ENCODE measurements around the gene CREB3. TPM values are rescaled to one million over a fixed set of nuclear protein-coding genes. Genes with fewer than 3 reads are reported as not detected.

The CREB3 gene
- polyA plus RNA-seq, 1 donor from 2014 or later = 88.4 TPM

DNA sequence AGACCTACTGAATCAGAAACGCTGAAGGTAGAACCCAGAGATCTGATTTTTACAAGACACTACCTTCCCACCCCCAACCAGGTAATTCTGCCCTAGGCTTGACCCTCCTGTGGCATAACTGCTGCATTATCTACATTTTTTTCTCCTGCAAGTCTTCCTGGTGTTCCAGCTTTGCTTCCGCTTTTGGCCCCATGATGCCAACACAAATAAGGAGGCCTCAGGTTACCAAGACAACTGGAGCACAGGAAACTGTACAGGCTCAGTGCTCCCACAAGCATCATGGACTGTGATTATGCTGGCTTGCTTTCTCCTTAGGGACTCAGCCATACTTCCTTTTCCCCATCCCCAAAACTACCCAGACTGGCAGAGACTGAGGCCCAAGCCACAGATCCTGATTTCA is 28.2 kb downstream of the CREB3 start:
- Histone ChIP-seq H3K36me3 (ENCODE audit: insufficient read depth, low read length) (no peaks in the 10 kb centered on the region), H3K9me3 (ENCODE audit: low read length) (no peaks in the 10 kb centered on the region), H3K79me2 (replicated peaks; ENCODE audit: insufficient read depth, low read length) (no peaks in the 10 kb centered on the region), H3K27me3 (ENCODE audit: insufficient read depth, low read depth, low read length) (no peaks in the 10 kb centered on the region), H3K4me3 (ENCODE audit: low read length) (no peak overlapping the region), H3K9ac (ENCODE audit: low read length) (no peak overlapping the region), H3K4me2 (ENCODE audit: low read length) (no peak overlapping the region), H2AFZ (ENCODE audit: low read depth, low read length) (no peak overlapping the region), H3K9me2 (ENCODE audit: insufficient read depth, low read length) (no peaks in the 10 kb centered on the region), H3K27ac (ENCODE audit: low read length) (no peak overlapping the region), H3F3A (ENCODE audit: insufficient read depth, low read length, poor library complexity, severe bottlenecking) (no peaks in the 10 kb centered on the region), H4K20me1 (ENCODE audit: insufficient read depth) (no peaks in the 10 kb centered on the region)
- no peak for TF ChIP-seq SMC3 (conservative IDR thresholded peaks at IDR 0.05; ENCODE audit: poor library complexity)
- TF ChIP-seq EP300 (conservative IDR thresholded peaks at IDR 0.05; ENCODE audit: poor library complexity, severe bottlenecking) = no peak
- TF ChIP-seq POLR2AphosphoS5 (IDR thresholded peaks at IDR 0.05) = no peak
- no peak for TF ChIP-seq EZH2 (IDR thresholded peaks at IDR 0.05; ENCODE audit: borderline replicate concordance, insufficient read depth, low read length, poor library complexity, severe bottlenecking)
- TF ChIP-seq, protein P1, sequence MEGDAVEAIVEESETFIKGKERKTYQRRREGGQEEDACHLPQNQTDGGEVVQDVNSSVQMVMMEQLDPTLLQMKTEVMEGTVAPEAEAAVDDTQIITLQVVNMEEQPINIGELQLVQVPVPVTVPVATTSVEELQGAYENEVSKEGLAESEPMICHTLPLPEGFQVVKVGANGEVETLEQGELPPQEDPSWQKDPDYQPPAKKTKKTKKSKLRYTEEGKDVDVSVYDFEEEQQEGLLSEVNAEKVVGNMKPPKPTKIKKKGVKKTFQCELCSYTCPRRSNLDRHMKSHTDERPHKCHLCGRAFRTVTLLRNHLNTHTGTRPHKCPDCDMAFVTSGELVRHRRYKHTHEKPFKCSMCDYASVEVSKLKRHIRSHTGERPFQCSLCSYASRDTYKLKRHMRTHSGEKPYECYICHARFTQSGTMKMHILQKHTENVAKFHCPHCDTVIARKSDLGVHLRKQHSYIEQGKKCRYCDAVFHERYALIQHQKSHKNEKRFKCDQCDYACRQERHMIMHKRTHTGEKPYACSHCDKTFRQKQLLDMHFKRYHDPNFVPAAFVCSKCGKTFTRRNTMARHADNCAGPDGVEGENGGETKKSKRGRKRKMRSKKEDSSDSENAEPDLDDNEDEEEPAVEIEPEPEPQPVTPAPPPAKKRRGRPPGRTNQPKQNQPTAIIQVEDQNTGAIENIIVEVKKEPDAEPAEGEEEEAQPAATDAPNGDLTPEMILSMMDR (IDR thresholded peaks at IDR 0.05; ENCODE audit: poor library complexity, severe bottlenecking) = no peak
- TF ChIP-seq, protein P2, sequence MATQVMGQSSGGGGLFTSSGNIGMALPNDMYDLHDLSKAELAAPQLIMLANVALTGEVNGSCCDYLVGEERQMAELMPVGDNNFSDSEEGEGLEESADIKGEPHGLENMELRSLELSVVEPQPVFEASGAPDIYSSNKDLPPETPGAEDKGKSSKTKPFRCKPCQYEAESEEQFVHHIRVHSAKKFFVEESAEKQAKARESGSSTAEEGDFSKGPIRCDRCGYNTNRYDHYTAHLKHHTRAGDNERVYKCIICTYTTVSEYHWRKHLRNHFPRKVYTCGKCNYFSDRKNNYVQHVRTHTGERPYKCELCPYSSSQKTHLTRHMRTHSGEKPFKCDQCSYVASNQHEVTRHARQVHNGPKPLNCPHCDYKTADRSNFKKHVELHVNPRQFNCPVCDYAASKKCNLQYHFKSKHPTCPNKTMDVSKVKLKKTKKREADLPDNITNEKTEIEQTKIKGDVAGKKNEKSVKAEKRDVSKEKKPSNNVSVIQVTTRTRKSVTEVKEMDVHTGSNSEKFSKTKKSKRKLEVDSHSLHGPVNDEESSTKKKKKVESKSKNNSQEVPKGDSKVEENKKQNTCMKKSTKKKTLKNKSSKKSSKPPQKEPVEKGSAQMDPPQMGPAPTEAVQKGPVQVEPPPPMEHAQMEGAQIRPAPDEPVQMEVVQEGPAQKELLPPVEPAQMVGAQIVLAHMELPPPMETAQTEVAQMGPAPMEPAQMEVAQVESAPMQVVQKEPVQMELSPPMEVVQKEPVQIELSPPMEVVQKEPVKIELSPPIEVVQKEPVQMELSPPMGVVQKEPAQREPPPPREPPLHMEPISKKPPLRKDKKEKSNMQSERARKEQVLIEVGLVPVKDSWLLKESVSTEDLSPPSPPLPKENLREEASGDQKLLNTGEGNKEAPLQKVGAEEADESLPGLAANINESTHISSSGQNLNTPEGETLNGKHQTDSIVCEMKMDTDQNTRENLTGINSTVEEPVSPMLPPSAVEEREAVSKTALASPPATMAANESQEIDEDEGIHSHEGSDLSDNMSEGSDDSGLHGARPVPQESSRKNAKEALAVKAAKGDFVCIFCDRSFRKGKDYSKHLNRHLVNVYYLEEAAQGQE (IDR thresholded peaks at IDR 0.05; ENCODE audit: borderline replicate concordance) = no peak
- no peak for TF ChIP-seq TAF1 (IDR thresholded peaks at IDR 0.05; ENCODE audit: low read depth)
- no peak for TF ChIP-seq MXI1 (conservative IDR thresholded peaks at IDR 0.05; ENCODE audit: poor library complexity, severe bottlenecking)
- TF ChIP-seq RAD21 (conservative IDR thresholded peaks at IDR 0.05) = no peak

DNA sequence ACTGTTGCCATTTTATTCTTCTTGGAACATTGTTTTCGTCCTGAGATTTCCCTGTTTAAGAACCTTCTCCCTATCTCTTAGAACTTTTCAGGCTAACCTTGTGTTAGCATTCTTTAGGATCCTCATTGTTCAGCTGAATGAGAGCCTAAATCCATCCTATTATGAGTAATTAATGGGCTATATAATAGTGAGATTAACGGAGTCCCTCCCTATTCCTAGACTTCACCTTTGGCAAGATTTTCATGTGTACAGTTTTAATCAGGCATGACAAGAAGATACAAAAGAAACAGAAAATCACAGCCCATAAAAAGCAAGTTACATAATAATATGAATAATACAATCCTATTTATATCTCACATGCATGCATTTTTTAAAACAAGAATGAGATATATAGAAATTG is 30.7 kb downstream of the CREB3 start:
- H3K27me3 ChIP-seq (ENCODE audit: insufficient read depth, low read depth, low read length) = no peaks in the 10 kb centered on the region
- H3K4me3 ChIP-seq (ENCODE audit: low read length) = no peak overlapping the region
- H3K36me3 ChIP-seq (ENCODE audit: insufficient read depth, low read length) = no peaks in the 10 kb centered on the region
- no peaks in the 10 kb centered on the region for H3K79me2 ChIP-seq (replicated peaks; ENCODE audit: insufficient read depth, low read length)
- H4K20me1 ChIP-seq (ENCODE audit: insufficient read depth) = no peaks in the 10 kb centered on the region
- H3F3A ChIP-seq (ENCODE audit: insufficient read depth, low read length, poor library complexity, severe bottlenecking) = no peaks in the 10 kb centered on the region
- no peak overlapping the region for H3K27ac ChIP-seq (ENCODE audit: low read length)
- TF ChIP-seq, protein P2 (IDR thresholded peaks at IDR 0.05; ENCODE audit: borderline replicate concordance) = no peak
- TF ChIP-seq, protein P1 (IDR thresholded peaks at IDR 0.05; ENCODE audit: poor library complexity, severe bottlenecking) = no peak
- TF ChIP-seq SMC3 (conservative IDR thresholded peaks at IDR 0.05; ENCODE audit: poor library complexity) (no peak), EZH2 (IDR thresholded peaks at IDR 0.05; ENCODE audit: borderline replicate concordance, insufficient read depth, low read length, poor library complexity, severe bottlenecking) (no peak), EP300 (conservative IDR thresholded peaks at IDR 0.05; ENCODE audit: poor library complexity, severe bottlenecking) (no peak), POLR2AphosphoS5 (IDR thresholded peaks at IDR 0.05) (no peak), MXI1 (conservative IDR thresholded peaks at IDR 0.05; ENCODE audit: poor library complexity, severe bottlenecking) (no peak), TAF1 (IDR thresholded peaks at IDR 0.05; ENCODE audit: low read depth) (no peak), RAD21 (conservative IDR thresholded peaks at IDR 0.05) (no peak)
- H3K9me2 ChIP-seq (ENCODE audit: insufficient read depth, low read length) = no peaks in the 10 kb centered on the region
- no peak overlapping the region for H3K9ac ChIP-seq (ENCODE audit: low read length)
- H3K9me3 ChIP-seq (ENCODE audit: low read length) = no peaks in the 10 kb centered on the region
- no peak overlapping the region for H3K4me2 ChIP-seq (ENCODE audit: low read length)
- no peak overlapping the region for H2AFZ ChIP-seq (ENCODE audit: low read depth, low read length)

All from neural cell (in vitro differentiated cells).